ENCODE data around the gene PPM1H. TPM values are rescaled to one million over a fixed set of nuclear protein-coding genes. Genes with fewer than 3 reads are reported as not detected.

PPM1H gene
- total RNA-seq, 2 donors from 2014 or later: 46.4 to 74.4 TPM

- Histone ChIP-seq H3K36me3 (ENCODE audit: control insufficient read depth, insufficient read depth, low read length) (peaks cover 13% of the 10 kb centered on the region), H3K27ac (ENCODE audit: low read depth, low read length) (peak overlapping the region; percentile 93), H3K4me3 (ENCODE audit: low read length) (no peak overlapping the region), H3K9ac (ENCODE audit: extremely low read depth, low read length, poor library complexity, severe bottlenecking) (no peak overlapping the region), H3K9me3 (ENCODE audit: control insufficient read depth, low read length) (peaks cover 20% of the 10 kb centered on the region), H3K27me3 (ENCODE audit: control insufficient read depth, insufficient read depth, low read length, poor library complexity, severe bottlenecking) (no peaks in the 10 kb centered on the region), H3K4me1 (ENCODE audit: control insufficient read depth, insufficient read depth, low read length) (peaks cover 7% of the 10 kb centered on the region)
- H3K36me3 Mint-ChIP-seq (ENCODE audit: low read depth): peaks cover 49% of the 10 kb centered on the region
- no peaks in the 10 kb centered on the region for H3K27me3 Mint-ChIP-seq (ENCODE audit: insufficient read depth)
- no peak for TF ChIP-seq CTCF (conservative IDR thresholded peaks at IDR 0.05)
- WGBS, 2 experiments (ENCODE audit: insufficient coverage in 1 of 2, insufficient read length in 1 of 2): 67 to 72% methylated on average over 2 to 3 of the region's 3 CpGs
- no peak for DNase-seq
- H3K27ac Mint-ChIP-seq: no peak overlapping the region
- H3K4me1 Mint-ChIP-seq: peaks cover 24% of the 10 kb centered on the region
- H3K9me3 Mint-ChIP-seq: peaks cover 7% of the 10 kb centered on the region
- H3K4me3 Mint-ChIP-seq: no peak overlapping the region
Observed at GRCh38 chr12:62694116-62694515, 240.8 kb downstream of the PPM1H start.

GRCh38 chr12:62693376-62694050 lies 241.4 kb downstream of the PPM1H start:
- Mint-ChIP-seq H3K4me3 (no peak overlapping the region), H3K9me3 (peaks cover 7% of the 10 kb centered on the region), H3K27ac (no peak overlapping the region), H3K4me1 (peaks cover 24% of the 10 kb centered on the region), H3K27me3 (ENCODE audit: insufficient read depth) (no peaks in the 10 kb centered on the region), H3K36me3 (ENCODE audit: low read depth) (peaks cover 53% of the 10 kb centered on the region)
- peaks cover 20% of the 10 kb centered on the region for H3K9me3 ChIP-seq (ENCODE audit: control insufficient read depth, low read length)
- peaks cover 13% of the 10 kb centered on the region for H3K36me3 ChIP-seq (ENCODE audit: control insufficient read depth, insufficient read depth, low read length)
- TF ChIP-seq CTCF (conservative IDR thresholded peaks at IDR 0.05): no peak
- no peak overlapping the region for H3K4me3 ChIP-seq (ENCODE audit: low read length)
- WGBS, 2 experiments (ENCODE audit: insufficient coverage in 1 of 2, insufficient read length in 1 of 2): 92 to 93% methylated on average over 8 to 14 of the region's 15 CpGs
- no peak for DNase-seq
- H3K27me3 ChIP-seq (ENCODE audit: control insufficient read depth, insufficient read depth, low read length, poor library complexity, severe bottlenecking): no peaks in the 10 kb centered on the region
- no peak overlapping the region for H3K9ac ChIP-seq (ENCODE audit: extremely low read depth, low read length, poor library complexity, severe bottlenecking)
- peaks cover 7% of the 10 kb centered on the region for H3K4me1 ChIP-seq (ENCODE audit: control insufficient read depth, insufficient read depth, low read length)
- peak overlapping the region; percentile 93 for H3K27ac ChIP-seq (ENCODE audit: low read depth, low read length)

GRCh38 chr12:62692884-62693283 lies 242.1 kb downstream of the PPM1H start:
- Histone ChIP-seq H3K27me3 (ENCODE audit: control insufficient read depth, insufficient read depth, low read length, poor library complexity, severe bottlenecking) (no peaks in the 10 kb centered on the region), H3K4me3 (ENCODE audit: low read length) (no peak overlapping the region), H3K9me3 (ENCODE audit: control insufficient read depth, low read length) (peaks cover 20% of the 10 kb centered on the region), H3K36me3 (ENCODE audit: control insufficient read depth, insufficient read depth, low read length) (peaks cover 13% of the 10 kb centered on the region), H3K27ac (ENCODE audit: low read depth, low read length) (peak overlapping the region; percentile 93), H3K4me1 (ENCODE audit: control insufficient read depth, insufficient read depth, low read length) (peaks cover 7% of the 10 kb centered on the region), H3K9ac (ENCODE audit: extremely low read depth, low read length, poor library complexity, severe bottlenecking) (no peak overlapping the region)
- TF ChIP-seq CTCF (conservative IDR thresholded peaks at IDR 0.05): no peak
- WGBS, 2 experiments (ENCODE audit: insufficient coverage in 1 of 2, insufficient read length in 1 of 2): 88 to 94% methylated on average over 4 to 7 of the region's 7 CpGs
- H3K36me3 Mint-ChIP-seq (ENCODE audit: low read depth): peaks cover 59% of the 10 kb centered on the region
- H3K4me3 Mint-ChIP-seq: no peak overlapping the region
- peaks cover 7% of the 10 kb centered on the region for H3K9me3 Mint-ChIP-seq
- H3K4me1 Mint-ChIP-seq: peaks cover 24% of the 10 kb centered on the region
- no peak for DNase-seq
- H3K27ac Mint-ChIP-seq: no peak overlapping the region
- H3K27me3 Mint-ChIP-seq (ENCODE audit: insufficient read depth): no peaks in the 10 kb centered on the region

Measured in endodermal cell (in vitro differentiated cells).